GM18511 (cell line): ENCODE results near the gene CRADD.
A peak's percentile ranks its signal among the peaks of the same experiment; 100 is the strongest.
"Not testable (repeated sequence)": the region's sequence is repeated elsewhere in the genome, so short reads cannot be mapped to it uniquely, and the experiment has no call there.

Experiments
- ATAC-seq: cut with Tn5 transposase; IDR thresholded peaks from one replicate; pipeline ENCODE4 v1.9.1; 2021; ENCODE audit warnings: mild to moderate bottlenecking, moderate library complexity; ENCODE audit not compliant: unreplicated experiment

The CRADD gene

GRCh38 chr12:93677195-93678064 is at the start of gene CRADD:
CRADD (plus strand) TSS chr12:93677375.
- peak; percentile 95 for ATAC-seq

- no peak for ATAC-seq
Measured at GRCh38 chr12:93632383-93632782, 44.8 kb upstream of the CRADD start.

- ATAC-seq, result no peak
Measured at GRCh38 chr12:93634416-93634815, 42.8 kb upstream of the CRADD start.

GRCh38 chr12:93636708-93637107 is 40.5 kb upstream of the CRADD start:
- no peak for ATAC-seq

- no peak for ATAC-seq
Measured at GRCh38 chr12:93638095-93638494, 39.1 kb upstream of the CRADD start.

- no peak for ATAC-seq
Measured at GRCh38 chr12:93638954-93639353, 38.2 kb upstream of the CRADD start.

- ATAC-seq, result no peak
Measured at GRCh38 chr12:93639406-93639805, 37.8 kb upstream of the CRADD start.

GRCh38 chr12:93641380-93641779 is 35.8 kb upstream of the CRADD start:
- ATAC-seq, result not testable (repeated sequence)

- no peak for ATAC-seq
Measured at GRCh38 chr12:93642751-93643150, 34.4 kb upstream of the CRADD start.

- ATAC-seq, result no peak
Measured at GRCh38 chr12:93645702-93646101, 31.5 kb upstream of the CRADD start.

- ATAC-seq, result no peak
Measured at GRCh38 chr12:93650626-93651025, 26.5 kb upstream of the CRADD start.

- peak; percentile 91 for ATAC-seq
Measured at GRCh38 chr12:93653079-93653478, 24.1 kb upstream of the CRADD start.

- no peak for ATAC-seq
Measured at GRCh38 chr12:93653712-93654111, 23.5 kb upstream of the CRADD start.

- ATAC-seq, result no peak
Measured at GRCh38 chr12:93654421-93654820, 22.8 kb upstream of the CRADD start.

- no peak for ATAC-seq
Measured at GRCh38 chr12:93657071-93657470, 20.1 kb upstream of the CRADD start.

- ATAC-seq, result no peak
Measured at GRCh38 chr12:93661021-93661420, 16.2 kb upstream of the CRADD start.

GRCh38 chr12:93663006-93663728 is 14.0 kb upstream of the CRADD start:
- no peak for ATAC-seq

GRCh38 chr12:93663729-93664084 is 13.5 kb upstream of the CRADD start:
- ATAC-seq, result no peak

GRCh38 chr12:93664573-93665138 is 12.5 kb upstream of the CRADD start:
- ATAC-seq, result no peak

- ATAC-seq, result no peak
Measured at GRCh38 chr12:93667672-93668071, 9.5 kb upstream of the CRADD start.

- ATAC-seq, result peak; percentile 90
Measured at GRCh38 chr12:93668919-93669418, 8.2 kb upstream of the CRADD start.

- no peak for ATAC-seq
Measured at GRCh38 chr12:93669452-93669851, 7.7 kb upstream of the CRADD start.
